ENCODE measurements around the gene INHBB. TPM values are rescaled to one million over a fixed set of nuclear protein-coding genes. Genes with fewer than 3 reads are reported as not detected.
A peak's percentile ranks its signal among the peaks of the same experiment; 100 is the strongest.

INHBB gene
- total RNA-seq, 4 donors from 2014 or later = 0.20 to 1.1 (median 0.41) TPM; not detected in 1

- 93% methylated on average over 1 of the region's 1 CpG; no CpG with 5 or more reads in 1 of the 2 donors for WGBS, 2 donors (ENCODE audit: low coverage in 1 of 2)
- Histone ChIP-seq H3K4me1 (no peaks in the 10 kb centered on the region), H3K27me3 (peaks cover 6% of the 10 kb centered on the region), H3K27ac (no peak overlapping the region), H3K9me3 (no peaks in the 10 kb centered on the region), H3K36me3 (no peaks in the 10 kb centered on the region), H3K4me3 (no peak overlapping the region)
- in situ Hi-C loops (cut with MboI; ENCODE audit: low pct_ligation_motif_present in 1 of 4, low pct_unique_long_range_greater_than_20kb in 1 of 4, low sequenced_read_pairs in 3 of 4) (no loop called here), intact Hi-C loops (cut with DNase I; ENCODE audit: low total_unique reads) (no loop called here)
- no peak for DNase-seq
- TF ChIP-seq POLR2A (IDR thresholded peaks at IDR 0.05) = no peak
- TF ChIP-seq POLR2AphosphoS5 (IDR thresholded peaks at IDR 0.05) = no peak
- TF ChIP-seq EP300 (IDR thresholded peaks at IDR 0.05; ENCODE audit: low read depth) = no peak
- no peak for TF ChIP-seq CTCF (IDR thresholded peaks at IDR 0.05)
Observed at GRCh38 chr2:120392923-120393322, 47.0 kb downstream of the INHBB start.

GRCh38 chr2:120393456-120393855 lies 47.5 kb downstream of the INHBB start:
- in situ Hi-C loops (cut with MboI; ENCODE audit: low pct_ligation_motif_present in 1 of 4, low pct_unique_long_range_greater_than_20kb in 1 of 4, low sequenced_read_pairs in 3 of 4) = no loop called here
- Histone ChIP-seq H3K4me3 (no peak overlapping the region), H3K27me3 (peaks cover 6% of the 10 kb centered on the region), H3K4me1 (no peaks in the 10 kb centered on the region), H3K27ac (no peak overlapping the region), H3K9me3 (no peaks in the 10 kb centered on the region), H3K36me3 (no peaks in the 10 kb centered on the region)
- WGBS, 2 donors (ENCODE audit: low coverage in 1 of 2) = 70 to 85% methylated on average over 2 to 5 of the region's 5 CpGs
- TF ChIP-seq EP300 (IDR thresholded peaks at IDR 0.05; ENCODE audit: low read depth) (no peak), POLR2AphosphoS5 (IDR thresholded peaks at IDR 0.05) (no peak), POLR2A (IDR thresholded peaks at IDR 0.05) (no peak), CTCF (IDR thresholded peaks at IDR 0.05) (no peak)
- intact Hi-C loops (cut with DNase I; ENCODE audit: low total_unique reads) = no loop called here
- no peak for DNase-seq

- Histone ChIP-seq H3K27ac (no peak overlapping the region), H3K4me1 (no peaks in the 10 kb centered on the region), H3K9me3 (no peaks in the 10 kb centered on the region), H3K36me3 (no peaks in the 10 kb centered on the region), H3K4me3 (no peak overlapping the region), H3K27me3 (peaks cover 6% of the 10 kb centered on the region)
- in situ Hi-C loops (cut with MboI; ENCODE audit: low pct_ligation_motif_present in 1 of 4, low pct_unique_long_range_greater_than_20kb in 1 of 4, low sequenced_read_pairs in 3 of 4) = no loop called here
- DNase-seq = no peak
- intact Hi-C loops (cut with DNase I; ENCODE audit: low total_unique reads) = no loop called here
- WGBS, 2 donors (ENCODE audit: low coverage in 1 of 2) = 80 to 91% methylated on average over 2 to 8 of the region's 8 CpGs
- no peak for TF ChIP-seq POLR2AphosphoS5 (IDR thresholded peaks at IDR 0.05)
- no peak for TF ChIP-seq EP300 (IDR thresholded peaks at IDR 0.05; ENCODE audit: low read depth)
- no peak for TF ChIP-seq CTCF (IDR thresholded peaks at IDR 0.05)
- no peak for TF ChIP-seq POLR2A (IDR thresholded peaks at IDR 0.05)
Observed at GRCh38 chr2:120394764-120395163, 48.8 kb downstream of the INHBB start.

- WGBS, 2 donors (ENCODE audit: low coverage in 1 of 2) = 78% methylated on average over 21 of the region's 21 CpGs; no CpG with 5 or more reads in 1 of the 2 donors
- Histone ChIP-seq H3K4me1 (no peaks in the 10 kb centered on the region), H3K9me3 (no peaks in the 10 kb centered on the region), H3K27ac (no peak overlapping the region), H3K4me3 (no peak overlapping the region), H3K36me3 (no peaks in the 10 kb centered on the region), H3K27me3 (peaks cover 6% of the 10 kb centered on the region)
- intact Hi-C loops (cut with DNase I; ENCODE audit: low total_unique reads) (no loop called here), in situ Hi-C loops (cut with MboI; ENCODE audit: low pct_ligation_motif_present in 1 of 4, low pct_unique_long_range_greater_than_20kb in 1 of 4, low sequenced_read_pairs in 3 of 4) (no loop called here)
- no peak for TF ChIP-seq EP300 (IDR thresholded peaks at IDR 0.05; ENCODE audit: low read depth)
- no peak for TF ChIP-seq CTCF (IDR thresholded peaks at IDR 0.05)
- no peak for TF ChIP-seq POLR2A (IDR thresholded peaks at IDR 0.05)
- DNase-seq = peak; percentile 0
Observed at GRCh38 chr2:120395221-120396012, 49.5 kb downstream of the INHBB start.

Measured in transverse colon (tissue), 4 donors.